K562 (cell line): Measurements from ENCODE around the gene BEST1. TPM values are rescaled to one million over a fixed set of nuclear protein-coding genes. Genes with fewer than 3 reads are reported as not detected.

ENCODE experiments used
- CBFA2T2 ChIP-seq: fragments of 450-650 bp; conservative IDR thresholded peaks from 2 replicates; pipeline ENCODE4 v1.6.1; 2017; ENCODE audit warnings: mild to moderate bottlenecking
- CCAR2 ChIP-seq: fragments of 200-400 bp; formaldehyde crosslinking; IDR thresholded peaks from 2 replicates; pipeline ENCODE4 v1.6.1; 2017; ENCODE audit warnings: mild to moderate bottlenecking, low read depth, low read length
- ETV6 ChIP-seq, 3 experiments: fragments of 150-350 bp in 1 of 3; sonication (generic) in 1 of 3; formaldehyde crosslinking in 1 of 3; IDR thresholded peaks; 2 replicates each; pipeline versions ENCODE4 v1.6.1 to v1.8.0; 2014 to 2022; ENCODE audit warnings: borderline replicate concordance in 2 of 3, low read depth in 2 of 3, antibody characterized with exemption in 1 of 3, low read length in 1 of 3, mild to moderate bottlenecking in 1 of 3, missing genetic modification reagents in 1 of 3
- HLTF ChIP-seq: fragments of 450-650 bp; IDR thresholded peaks from 2 replicates; pipeline ENCODE4 v1.6.1; 2016
- JUND ChIP-seq, 2 experiments: IDR thresholded peaks; 2 replicates in 1 of 2; 3 replicates in 1 of 2; pipeline ENCODE4 v1.6.1; 2011; ENCODE audit warnings: borderline replicate concordance in 2 of 2, low read depth in 2 of 2, low read length in 2 of 2, improper control_type of control experiment in 1 of 2, missing biosample characterization in 1 of 2, missing genetic modification characterization in 1 of 2, missing genetic modification reagents in 1 of 2
- POLR2AphosphoS5 ChIP-seq: IDR thresholded peaks from 2 replicates; pipeline ENCODE4 v1.6.1; 2011; ENCODE audit warnings: mild to moderate bottlenecking, low read depth, low read length, moderate library complexity; ENCODE audit not compliant: control insufficient read depth, insufficient read depth
- RBFOX2 ChIP-seq: fragments of 200-400 bp; formaldehyde crosslinking; IDR thresholded peaks from 2 replicates; pipeline ENCODE4 v1.6.1; 2017; ENCODE audit warnings: low read depth, mild to moderate bottlenecking, low read length, moderate library complexity
- RBM22 ChIP-seq: fragments of 200-400 bp; formaldehyde crosslinking; IDR thresholded peaks from 2 replicates; pipeline ENCODE4 v1.6.1; 2018; ENCODE audit warnings: low read length, low read depth; ENCODE audit not compliant: poor library complexity, severe bottlenecking
- SNIP1 ChIP-seq: fragments of 450-650 bp; IDR thresholded peaks from 2 replicates; pipeline ENCODE4 v1.7.1; 2017; ENCODE audit warnings: low read depth, mild to moderate bottlenecking
- TEAD2 ChIP-seq: fragments of 450-650 bp; IDR thresholded peaks from 2 replicates; pipeline ENCODE4 v1.6.1; 2016; ENCODE audit warnings: missing genetic modification characterization, control low read depth, missing compliant biosample characterization
- ZC3H8 ChIP-seq: fragments of 450-650 bp; IDR thresholded peaks from 2 replicates; pipeline ENCODE4 v1.6.1; 2017
- ZNF175 ChIP-seq: fragments of 200-800 bp; sonication (Bioruptor generic); IDR thresholded peaks from 2 replicates; pipeline ENCODE4 v1.6.1; 2016; ENCODE audit warnings: low read depth, mild to moderate bottlenecking, missing genetic modification characterization, missing compliant biosample characterization
- ZNF232 ChIP-seq: sonication (generic); formaldehyde crosslinking; IDR thresholded peaks from 2 replicates; pipeline ENCODE4 v1.8.0; 2022; ENCODE audit warnings: mild to moderate bottlenecking, missing genetic modification reagents
- polyA plus RNA-seq, 8 experiments: library from polyadenylated mRNA; depleted of rRNA in 4 of 8; stranded (reverse) in 5 of 8; unstranded in 3 of 8; fragments of >200 nt; fragmentation: Nextera tagmentation in 2 of 8; fragmentation: Illumina TruSeq in 1 of 8; extraction: Ambion mirVana in 2 of 8; extraction: Trizol in 1 of 8; gene quantifications; 2 replicates each; pipeline versions ENCODE4 v1.2.1 to v1.2.3, GENCODE V29; 2011 to 2014; ENCODE audit warnings: inconsistent platforms in 1 of 8, missing spikeins in 1 of 8
- total RNA-seq, 7 experiments: library from RNA; depleted of rRNA in 6 of 7; stranded (reverse); fragments of >200 nt in 6 of 7; fragmentation: Illumina TruSeq in 2 of 7; extraction: Trizol in 2 of 7; gene quantifications; 2 replicates each; pipeline versions ENCODE4 v1.2.1 to v1.2.3, GENCODE V29; 2011 to 2021; ENCODE audit warnings: low replicate concordance in 1 of 7
- TF ChIP-seq, protein P1 (sequence below): fragments of 450-650 bp; formaldehyde crosslinking; IDR thresholded peaks from 2 replicates; pipeline ENCODE4 v1.4.0; 2020; ENCODE audit warnings: mild to moderate bottlenecking, moderate library complexity
- TF ChIP-seq, protein P2 (sequence below): fragments of 450-650 bp; IDR thresholded peaks from 2 replicates; pipeline ENCODE4 v1.6.1; 2017; ENCODE audit warnings: mild to moderate bottlenecking, moderate library complexity
- TF ChIP-seq, protein P3 (sequence below): fragments of 450-650 bp; IDR thresholded peaks from 2 replicates; pipeline ENCODE4 v1.6.1; 2014; ENCODE audit warnings: low read depth, mild to moderate bottlenecking, moderate library complexity, borderline replicate concordance
- TF ChIP-seq, protein P4 (sequence below): IDR thresholded peaks from 2 replicates; pipeline ENCODE4 v1.6.1; 2014; ENCODE audit warnings: antibody characterized with exemption
- TF ChIP-seq, protein P5 (sequence below): fragments of 450-650 bp; formaldehyde crosslinking; IDR thresholded peaks from 2 replicates; pipeline ENCODE4 v1.4.0; 2022; ENCODE audit warnings: mild to moderate bottlenecking, moderate library complexity

Gene BEST1
- total and polyA plus RNA-seq, 9 of the 15 experiments (the other 6 are each of a cell fraction or from before 2014, with no cell fraction given): 0.07 to 1.3 (median 0.40) TPM

GRCh38 chr11:61917334-61918109 is 32.6 kb upstream of the BEST1 start, which contains the start of gene RAB3IL1 (continued):
- TF ChIP-seq, protein P1, sequence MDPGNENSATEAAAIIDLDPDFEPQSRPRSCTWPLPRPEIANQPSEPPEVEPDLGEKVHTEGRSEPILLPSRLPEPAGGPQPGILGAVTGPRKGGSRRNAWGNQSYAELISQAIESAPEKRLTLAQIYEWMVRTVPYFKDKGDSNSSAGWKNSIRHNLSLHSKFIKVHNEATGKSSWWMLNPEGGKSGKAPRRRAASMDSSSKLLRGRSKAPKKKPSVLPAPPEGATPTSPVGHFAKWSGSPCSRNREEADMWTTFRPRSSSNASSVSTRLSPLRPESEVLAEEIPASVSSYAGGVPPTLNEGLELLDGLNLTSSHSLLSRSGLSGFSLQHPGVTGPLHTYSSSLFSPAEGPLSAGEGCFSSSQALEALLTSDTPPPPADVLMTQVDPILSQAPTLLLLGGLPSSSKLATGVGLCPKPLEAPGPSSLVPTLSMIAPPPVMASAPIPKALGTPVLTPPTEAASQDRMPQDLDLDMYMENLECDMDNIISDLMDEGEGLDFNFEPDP: no peak
- TF ChIP-seq ZC3H8 (no peak), POLR2AphosphoS5 (no peak), CCAR2 (no peak), ZNF232 (CRISPR knock-in tag) (no peak), RBM22 (no peak), RBFOX2 (peak; percentile 49; the same call in 1 of the 2 replicates), SNIP1 (no peak), JUND (IDR thresholded peaks at IDR 0.05; ENCODE audit: borderline replicate concordance, low read depth, low read length) (no peak), JUND (tag; IDR thresholded peaks at IDR 0.05; ENCODE audit: borderline replicate concordance, low read depth, low read length) (no peak), HLTF (peak; percentile 51; the same call in 1 of the 2 replicates), ZNF175 (CRISPR knock-in tag) (peak; percentile 40; the same call in 1 of the 2 replicates), TEAD2 (tag) (no peak), CBFA2T2 (no peak), ETV6 (IDR thresholded peaks at IDR 0.05; ENCODE audit: borderline replicate concordance in 1 of 2, low read depth in 2 of 2, low read length in 1 of 2) (no peak), ETV6 (CRISPR knock-in tag; IDR thresholded peaks at IDR 0.05; ENCODE audit: borderline replicate concordance) (no peak)
- TF ChIP-seq, protein P2, sequence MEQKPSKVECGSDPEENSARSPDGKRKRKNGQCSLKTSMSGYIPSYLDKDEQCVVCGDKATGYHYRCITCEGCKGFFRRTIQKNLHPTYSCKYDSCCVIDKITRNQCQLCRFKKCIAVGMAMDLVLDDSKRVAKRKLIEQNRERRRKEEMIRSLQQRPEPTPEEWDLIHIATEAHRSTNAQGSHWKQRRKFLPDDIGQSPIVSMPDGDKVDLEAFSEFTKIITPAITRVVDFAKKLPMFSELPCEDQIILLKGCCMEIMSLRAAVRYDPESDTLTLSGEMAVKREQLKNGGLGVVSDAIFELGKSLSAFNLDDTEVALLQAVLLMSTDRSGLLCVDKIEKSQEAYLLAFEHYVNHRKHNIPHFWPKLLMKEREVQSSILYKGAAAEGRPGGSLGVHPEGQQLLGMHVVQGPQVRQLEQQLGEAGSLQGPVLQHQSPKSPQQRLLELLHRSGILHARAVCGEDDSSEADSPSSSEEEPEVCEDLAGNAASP: no peak
- TF ChIP-seq, protein P3, sequence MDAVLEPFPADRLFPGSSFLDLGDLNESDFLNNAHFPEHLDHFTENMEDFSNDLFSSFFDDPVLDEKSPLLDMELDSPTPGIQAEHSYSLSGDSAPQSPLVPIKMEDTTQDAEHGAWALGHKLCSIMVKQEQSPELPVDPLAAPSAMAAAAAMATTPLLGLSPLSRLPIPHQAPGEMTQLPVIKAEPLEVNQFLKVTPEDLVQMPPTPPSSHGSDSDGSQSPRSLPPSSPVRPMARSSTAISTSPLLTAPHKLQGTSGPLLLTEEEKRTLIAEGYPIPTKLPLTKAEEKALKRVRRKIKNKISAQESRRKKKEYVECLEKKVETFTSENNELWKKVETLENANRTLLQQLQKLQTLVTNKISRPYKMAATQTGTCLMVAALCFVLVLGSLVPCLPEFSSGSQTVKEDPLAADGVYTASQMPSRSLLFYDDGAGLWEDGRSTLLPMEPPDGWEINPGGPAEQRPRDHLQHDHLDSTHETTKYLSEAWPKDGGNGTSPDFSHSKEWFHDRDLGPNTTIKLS: peak; percentile 61; the same call in 1 of the 2 replicates
- TF ChIP-seq, protein P4, sequence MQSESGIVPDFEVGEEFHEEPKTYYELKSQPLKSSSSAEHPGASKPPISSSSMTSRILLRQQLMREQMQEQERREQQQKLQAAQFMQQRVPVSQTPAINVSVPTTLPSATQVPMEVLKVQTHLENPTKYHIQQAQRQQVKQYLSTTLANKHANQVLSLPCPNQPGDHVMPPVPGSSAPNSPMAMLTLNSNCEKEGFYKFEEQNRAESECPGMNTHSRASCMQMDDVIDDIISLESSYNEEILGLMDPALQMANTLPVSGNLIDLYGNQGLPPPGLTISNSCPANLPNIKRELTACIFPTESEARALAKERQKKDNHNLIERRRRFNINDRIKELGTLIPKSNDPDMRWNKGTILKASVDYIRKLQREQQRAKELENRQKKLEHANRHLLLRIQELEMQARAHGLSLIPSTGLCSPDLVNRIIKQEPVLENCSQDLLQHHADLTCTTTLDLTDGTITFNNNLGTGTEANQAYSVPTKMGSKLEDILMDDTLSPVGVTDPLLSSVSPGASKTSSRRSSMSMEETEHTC: 0 out of 2 replicates have a peak, but pooled peaks have one; percentile 21
- TF ChIP-seq, protein P5, sequence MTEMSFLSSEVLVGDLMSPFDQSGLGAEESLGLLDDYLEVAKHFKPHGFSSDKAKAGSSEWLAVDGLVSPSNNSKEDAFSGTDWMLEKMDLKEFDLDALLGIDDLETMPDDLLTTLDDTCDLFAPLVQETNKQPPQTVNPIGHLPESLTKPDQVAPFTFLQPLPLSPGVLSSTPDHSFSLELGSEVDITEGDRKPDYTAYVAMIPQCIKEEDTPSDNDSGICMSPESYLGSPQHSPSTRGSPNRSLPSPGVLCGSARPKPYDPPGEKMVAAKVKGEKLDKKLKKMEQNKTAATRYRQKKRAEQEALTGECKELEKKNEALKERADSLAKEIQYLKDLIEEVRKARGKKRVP (CRISPR knock-in tag): no peak
